GM12875 (cell line): ENCODE measurements around the gene QRICH1.

Experiments
- H3K4me3 ChIP-seq: one replicate; pipeline ENCODE4 v1.5.1; 2011; ENCODE audit warnings: low read depth, low read length, control low read depth
- TF ChIP-seq, protein P1 (sequence below): IDR thresholded peaks from 2 replicates; pipeline ENCODE4 v1.5.1; 2011; ENCODE audit warnings: low read depth, mild to moderate bottlenecking, control low read depth, inconsistent platforms, low read length, moderate library complexity, borderline replicate concordance; ENCODE audit not compliant: insufficient read depth

The QRICH1 gene

DNA sequence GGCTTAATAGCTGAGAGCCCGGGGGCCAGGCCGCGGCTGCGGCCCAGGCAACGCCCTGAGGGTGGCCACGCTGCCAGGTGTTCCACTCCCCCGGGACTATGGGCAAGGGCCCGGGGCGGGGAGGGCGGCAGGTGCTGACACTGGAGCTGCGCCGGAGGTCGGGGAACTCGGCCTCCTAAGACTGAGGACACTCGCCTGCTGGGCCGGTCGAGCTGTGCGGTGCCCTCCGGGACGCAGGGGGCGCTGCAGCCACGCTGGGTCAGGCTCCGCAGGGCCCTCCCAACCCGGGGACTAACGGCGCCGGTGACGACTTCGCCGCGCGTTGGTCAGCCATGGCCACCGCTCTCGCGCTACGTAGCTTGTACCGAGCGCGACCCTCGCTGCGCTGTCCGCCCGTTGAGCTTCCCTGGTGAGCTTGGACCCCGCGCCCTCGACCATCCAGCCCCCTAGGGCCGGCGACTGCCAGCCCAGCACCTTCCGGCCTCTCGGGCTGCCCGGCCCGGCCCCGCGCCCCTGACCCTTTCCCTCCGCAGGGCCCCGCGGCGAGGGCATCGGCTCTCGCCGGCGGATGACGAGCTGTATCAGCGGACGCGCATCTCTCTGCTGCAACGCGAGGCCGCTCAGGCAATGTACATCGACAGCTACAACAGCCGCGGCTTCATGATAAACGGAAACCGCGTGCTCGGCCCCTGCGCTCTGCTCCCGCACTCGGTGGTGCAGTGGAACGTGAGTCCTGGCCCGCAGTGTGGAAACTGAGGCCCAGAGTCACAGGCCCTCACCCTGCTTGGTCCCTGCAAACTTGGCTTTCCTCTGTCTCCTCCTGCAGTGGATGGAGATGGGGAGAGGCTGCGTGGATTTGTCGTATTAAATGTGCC lies 71.8 kb downstream of the QRICH1 start, which contains the start of gene NDUFAF3:
Gene NDUFAF3 (plus strand): TSS at position 309 of the 875 bp plus-strand sequence. CDS start 24 bp downstream, at position 333.
- H3K4me3 ChIP-seq, result peak within 1 kb of the TSS; percentile 97
- TF ChIP-seq, protein P1, sequence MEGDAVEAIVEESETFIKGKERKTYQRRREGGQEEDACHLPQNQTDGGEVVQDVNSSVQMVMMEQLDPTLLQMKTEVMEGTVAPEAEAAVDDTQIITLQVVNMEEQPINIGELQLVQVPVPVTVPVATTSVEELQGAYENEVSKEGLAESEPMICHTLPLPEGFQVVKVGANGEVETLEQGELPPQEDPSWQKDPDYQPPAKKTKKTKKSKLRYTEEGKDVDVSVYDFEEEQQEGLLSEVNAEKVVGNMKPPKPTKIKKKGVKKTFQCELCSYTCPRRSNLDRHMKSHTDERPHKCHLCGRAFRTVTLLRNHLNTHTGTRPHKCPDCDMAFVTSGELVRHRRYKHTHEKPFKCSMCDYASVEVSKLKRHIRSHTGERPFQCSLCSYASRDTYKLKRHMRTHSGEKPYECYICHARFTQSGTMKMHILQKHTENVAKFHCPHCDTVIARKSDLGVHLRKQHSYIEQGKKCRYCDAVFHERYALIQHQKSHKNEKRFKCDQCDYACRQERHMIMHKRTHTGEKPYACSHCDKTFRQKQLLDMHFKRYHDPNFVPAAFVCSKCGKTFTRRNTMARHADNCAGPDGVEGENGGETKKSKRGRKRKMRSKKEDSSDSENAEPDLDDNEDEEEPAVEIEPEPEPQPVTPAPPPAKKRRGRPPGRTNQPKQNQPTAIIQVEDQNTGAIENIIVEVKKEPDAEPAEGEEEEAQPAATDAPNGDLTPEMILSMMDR, result peak; percentile 98

DNA sequence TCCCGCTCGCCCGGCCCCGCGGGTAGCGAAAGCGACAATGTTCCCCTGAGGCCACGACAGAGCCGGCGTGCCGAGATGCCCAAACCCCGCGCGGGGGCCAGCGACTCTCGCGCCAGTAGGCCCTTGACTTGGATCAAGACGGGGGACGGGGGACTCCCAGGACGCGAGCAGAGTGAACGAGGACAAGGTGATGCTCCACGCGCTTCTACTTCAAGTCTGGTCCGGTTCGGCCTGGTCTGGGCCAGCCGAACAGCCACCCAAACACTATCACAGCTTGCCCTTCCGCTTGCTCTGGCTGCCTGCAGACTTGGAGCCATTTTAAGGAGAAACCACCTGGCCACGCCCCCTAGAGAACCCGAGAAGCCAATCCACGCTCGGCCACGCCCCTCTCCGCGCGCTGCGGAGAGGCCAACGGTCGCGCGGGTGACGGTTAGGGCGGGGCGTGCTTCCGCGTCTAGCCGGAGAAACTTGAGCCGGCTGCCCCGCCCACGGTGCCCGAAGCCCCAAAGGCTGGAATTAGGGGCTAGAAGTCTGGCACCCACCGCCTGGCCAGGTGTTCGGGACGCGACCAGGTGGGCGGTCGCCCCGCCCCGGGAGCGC lies 72.6 kb downstream of the QRICH1 start:
- TF ChIP-seq, protein P1, result no peak
- H3K4me3 ChIP-seq, result peak overlapping the region; percentile 97

DNA sequence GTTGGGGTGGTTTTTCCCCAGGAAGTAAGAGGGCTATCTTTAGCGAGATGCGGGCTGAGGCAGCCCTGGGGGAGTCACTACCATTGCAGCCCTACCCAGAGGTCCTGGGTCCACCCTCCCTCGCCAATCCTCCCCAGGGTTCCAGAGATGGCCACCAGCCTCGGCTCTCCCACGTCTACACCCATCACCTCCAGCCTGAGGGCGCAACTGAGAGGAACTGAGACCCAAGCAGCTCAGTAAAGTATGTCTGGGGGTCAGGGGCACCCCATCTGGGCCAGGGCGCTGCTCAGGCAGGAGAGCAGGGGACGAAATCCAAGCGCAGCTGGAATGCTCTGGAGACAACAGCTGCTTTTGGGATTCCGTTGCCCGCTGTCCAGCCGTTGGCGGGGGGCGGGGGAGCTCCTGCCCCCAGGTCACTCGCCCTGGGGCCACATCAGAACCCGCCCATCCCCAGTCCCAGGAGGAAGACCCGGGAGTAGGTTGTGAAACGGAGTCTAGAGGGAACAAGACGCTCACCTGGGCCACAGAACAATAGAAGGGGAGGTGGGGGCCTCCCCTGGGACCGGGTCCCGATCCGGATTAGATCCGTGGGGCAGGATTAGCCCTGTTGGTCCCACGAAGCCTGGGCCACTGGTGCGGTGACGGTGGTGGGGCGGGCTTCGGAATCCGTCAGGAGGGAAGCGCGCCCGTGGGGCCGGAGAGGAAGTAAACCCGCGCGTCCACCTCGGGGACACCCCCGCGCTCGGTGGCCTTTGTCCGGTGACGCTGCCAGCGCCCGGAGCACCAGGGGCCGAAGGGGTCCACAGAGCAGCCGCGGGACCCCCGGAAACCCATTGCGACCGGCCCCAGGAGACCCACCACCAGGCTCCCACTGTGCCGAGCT lies 73.3 kb downstream of the QRICH1 start:
- H3K4me3 ChIP-seq, result peak overlapping the region; percentile 97
- TF ChIP-seq, protein P1, result no peak

DNA sequence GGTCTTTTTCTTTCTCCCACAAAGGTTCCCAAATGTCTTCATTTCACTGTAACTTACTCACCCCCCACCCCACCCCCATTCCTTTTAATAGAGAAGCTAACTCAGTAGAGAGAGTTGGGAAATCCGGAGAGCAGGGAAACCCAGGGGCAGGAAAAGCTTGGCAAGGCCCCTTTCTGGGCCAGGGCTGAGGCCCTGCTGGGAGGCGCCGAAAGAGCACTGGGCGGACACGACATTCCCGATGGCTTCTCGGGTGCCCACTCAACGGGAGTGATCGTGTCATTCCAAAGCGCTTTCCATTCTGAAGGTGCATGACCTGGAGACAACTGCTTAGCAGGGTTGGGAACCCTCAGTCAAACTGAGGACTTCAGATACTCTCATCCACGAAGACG lies 73.9 kb downstream of the QRICH1 start:
- peak overlapping the region; percentile 97 for H3K4me3 ChIP-seq
- TF ChIP-seq, protein P1, result no peak

DNA sequence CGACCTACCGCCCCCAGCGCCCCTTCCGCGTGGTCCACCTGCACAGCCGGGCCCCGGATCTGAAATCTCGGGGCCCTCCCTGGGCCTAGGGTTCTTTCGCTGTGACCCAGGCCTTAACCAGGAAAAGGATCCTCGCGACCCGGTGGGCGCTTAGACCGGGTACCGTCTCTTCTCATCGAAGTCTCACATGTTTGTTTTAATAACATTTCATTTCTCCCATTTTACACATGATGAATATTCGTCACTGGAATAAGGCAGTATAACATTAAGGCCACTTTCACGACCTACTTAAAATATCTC lies 75.2 kb downstream of the QRICH1 start:
- TF ChIP-seq, protein P1, result no peak
- H3K4me3 ChIP-seq, result peak overlapping the region; percentile 71

DNA sequence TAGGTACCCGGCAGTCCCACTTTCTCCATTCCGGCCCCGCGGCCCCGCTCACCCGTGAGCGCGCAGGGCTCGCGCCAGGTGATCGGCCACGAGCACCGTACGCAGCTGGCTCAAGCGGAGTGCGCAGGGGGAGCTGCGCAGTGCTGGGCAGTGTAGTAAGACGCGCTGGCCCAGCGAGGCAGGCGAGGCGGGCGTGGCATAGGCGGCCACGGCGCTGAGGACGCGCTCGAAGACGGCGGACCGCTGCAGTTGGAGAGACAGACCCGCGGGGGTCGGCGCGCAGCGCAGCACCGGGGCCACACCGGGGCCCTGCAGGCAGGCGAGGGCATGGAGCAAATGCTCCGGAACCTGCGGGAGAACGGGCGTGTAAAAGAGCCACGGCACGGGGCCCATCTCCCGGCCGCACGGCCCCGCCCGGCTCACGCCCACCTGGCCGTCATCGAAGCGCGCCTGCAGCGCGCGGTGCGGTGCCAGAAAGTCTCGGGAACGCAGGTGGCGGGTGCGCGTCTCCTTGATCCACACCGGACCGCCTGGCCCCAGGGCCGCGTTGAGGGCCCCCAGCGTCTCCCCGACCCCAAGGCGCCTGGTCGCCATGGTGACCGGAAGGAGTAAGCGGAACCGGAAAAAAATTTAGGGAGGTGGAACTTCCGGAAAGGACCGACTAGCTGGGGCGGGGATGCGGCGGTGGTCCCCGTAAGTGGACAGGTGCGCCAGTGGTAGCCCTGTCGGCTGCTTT lies 75.7 kb downstream of the QRICH1 start, which contains the start of gene DALRD3:
Gene DALRD3 (minus strand): TSS at position 610 of the 736 bp plus-strand sequence. CDS start 16 bp downstream, at position 594.
- TF ChIP-seq, protein P1, result no peak
- peak within 1 kb of the TSS; percentile 71 for H3K4me3 ChIP-seq
